H1 (cell line): ENCODE measurements around the gene LAMTOR5. TPM values are rescaled to one million over a fixed set of nuclear protein-coding genes. Genes with fewer than 3 reads are reported as not detected.

Experiments used
- CTCF ChIA-PET: fragments of 300-600 bp; sonication (Branson Sonifier 250); formaldehyde crosslinking; loops from one replicate; lab custom pipeline; 2021; ENCODE audit not compliant: partially characterized antibody; lab: Charles Lee
- POLR2A ChIA-PET: fragments of 300-600 bp; sonication (Branson Sonifier 250); formaldehyde crosslinking; loops from one replicate; lab custom pipeline; 2021; ENCODE audit warnings: inconsistent platforms; ENCODE audit not compliant: partially characterized antibody; lab: Charles Lee
- DNase-seq, 2 experiments: peaks; one replicate each; pipeline versions ENCODE4 v3.0.0 to v3.0.0-alpha.2; 2010 to 2022; ENCODE audit warnings: low spot score in 2 of 2, low read depth in 1 of 2, mixed read lengths in 1 of 2
- FAIRE-seq: peaks from 2 replicates; lab custom pipeline; 2011; peaks lifted over from hg19 to GRCh38; lab: Jason Lieb, UNC
- H2AFZ ChIP-seq: 2 replicates; pipeline ENCODE4 v1.8.1; 2012; ENCODE audit warnings: low read length, inconsistent platforms
- H2AK5ac ChIP-seq: 2 replicates; pipeline ENCODE4 v1.6.1; 2013; ENCODE audit warnings: low read depth, low read length
- H2BK120ac ChIP-seq: replicated peaks from 2 replicates; pipeline ENCODE3; 2013; ENCODE audit warnings: low read depth, low read length, inconsistent platforms
- H2BK12ac ChIP-seq: 2 replicates; pipeline ENCODE4 v1.6.1; 2013; ENCODE audit warnings: low read depth, low read length
- H2BK15ac ChIP-seq: 2 replicates; pipeline ENCODE4 v1.6.1; 2013; ENCODE audit warnings: low read length
- H2BK20ac ChIP-seq: 2 replicates; pipeline ENCODE4 v1.6.1; 2013; ENCODE audit warnings: low read length
- H2BK5ac ChIP-seq: 2 replicates; pipeline ENCODE4 v1.6.1; 2013; ENCODE audit warnings: low read depth, low read length
- H3K14ac ChIP-seq: 2 replicates; pipeline ENCODE4 v1.6.1; 2013; ENCODE audit warnings: inconsistent platforms; ENCODE audit not compliant: insufficient read length
- H3K18ac ChIP-seq: 2 replicates; pipeline ENCODE4 v1.6.1; 2013; ENCODE audit warnings: low read length; ENCODE audit errors: extremely low read depth
- H3K23ac ChIP-seq: 2 replicates; pipeline ENCODE4 v1.6.1; 2013; ENCODE audit warnings: inconsistent platforms; ENCODE audit not compliant: insufficient read length
- H3K23me2 ChIP-seq: 2 replicates; pipeline ENCODE4 v1.6.1; 2013; ENCODE audit warnings: low read depth, low read length
- H3K27ac ChIP-seq: 2 replicates; pipeline ENCODE4 v1.6.1; 2011; ENCODE audit warnings: low read depth, low read length, inconsistent platforms
- H3K27me3 ChIP-seq, 4 experiments: replicated peaks in 1 of 4; 1 replicate in 1 of 4; 2 replicates in 3 of 4; pipeline versions ENCODE4 v1.6.1 to v1.8.1; 2011 to 2013; ENCODE audit warnings: low read length in 3 of 4, mild to moderate bottlenecking in 3 of 4, inconsistent platforms in 2 of 4, mixed read lengths in 2 of 4, moderate library complexity in 1 of 4; ENCODE audit not compliant: control insufficient read depth in 3 of 4, insufficient read depth in 3 of 4; ENCODE audit errors: extremely low read depth in 1 of 4
- H3K36me3 ChIP-seq, 4 experiments: 2 replicates each; pipeline versions ENCODE4 v1.6.1 to v1.8.1; 2011 to 2013; ENCODE audit warnings: mild to moderate bottlenecking in 4 of 4, low read length in 3 of 4, moderate library complexity in 2 of 4, control low read depth in 1 of 4, inconsistent platforms in 1 of 4; ENCODE audit not compliant: insufficient read depth in 4 of 4, control insufficient read depth in 2 of 4
- H3K4ac ChIP-seq: replicated peaks from 2 replicates; pipeline ENCODE3; 2013; ENCODE audit warnings: low read length, low read depth, mixed read lengths, inconsistent platforms; ENCODE audit not compliant: insufficient read length
- H3K4me1 ChIP-seq, 4 experiments: replicated peaks in 1 of 4; 1 replicate in 1 of 4; 2 replicates in 3 of 4; pipeline versions ENCODE4 v1.6.1 to v1.8.1; 2011 to 2013; ENCODE audit warnings: low read length in 3 of 4, inconsistent platforms in 2 of 4, mixed read lengths in 1 of 4; ENCODE audit not compliant: insufficient read depth in 4 of 4, control insufficient read depth in 3 of 4
- H3K4me2 ChIP-seq, 2 experiments: 2 replicates each; pipeline versions ENCODE4 v1.6.1 to v1.8.1; 2011 to 2013; ENCODE audit warnings: low read depth in 2 of 2, low read length in 2 of 2, control low read depth in 1 of 2, inconsistent platforms in 1 of 2, mild to moderate bottlenecking in 1 of 2; ENCODE audit not compliant: insufficient read depth in 1 of 2
- H3K4me3 ChIP-seq, 4 experiments: fragments of 200-600, 300-600 bp in 1 of 4; sonication (generic), shearing (Covaris generic), sonication (Bioruptor Twin) in 1 of 4; 2 replicates each; pipeline versions ENCODE4 v1.5.1 to v1.8.1; 2011 to 2016; ENCODE audit warnings: low read length in 4 of 4, low read depth in 3 of 4, control low read depth in 2 of 4, inconsistent platforms in 2 of 4, mild to moderate bottlenecking in 2 of 4, mixed read lengths in 1 of 4, moderate library complexity in 1 of 4; ENCODE audit not compliant: insufficient read depth in 2 of 4; ENCODE audit errors: extremely low read depth in 1 of 4
- H3K56ac ChIP-seq: replicated peaks from 2 replicates; pipeline ENCODE3; 2013; ENCODE audit warnings: low read depth, mild to moderate bottlenecking, mixed read lengths, low read length, inconsistent platforms; ENCODE audit not compliant: insufficient read length
- H3K79me1 ChIP-seq: 2 replicates; pipeline ENCODE4 v1.6.1; 2013; ENCODE audit warnings: low read depth, low read length, control low read depth
- H3K79me2 ChIP-seq, 2 experiments: 2 replicates each; pipeline versions ENCODE4 v1.6.1 to v1.8.1; 2012 to 2013; ENCODE audit warnings: low read length in 2 of 2, mild to moderate bottlenecking in 2 of 2, inconsistent platforms in 1 of 2; ENCODE audit not compliant: insufficient read depth in 2 of 2, control insufficient read depth in 1 of 2
- H3K9ac ChIP-seq, 4 experiments: replicated peaks in 1 of 4; 1 replicate in 1 of 4; 2 replicates in 3 of 4; pipeline versions ENCODE4 v1.6.1 to v1.8.1; 2011 to 2013; ENCODE audit warnings: low read depth in 3 of 4, low read length in 3 of 4, control low read depth in 2 of 4, mild to moderate bottlenecking in 2 of 4, moderate library complexity in 2 of 4, inconsistent platforms in 1 of 4; ENCODE audit errors: extremely low read depth in 1 of 4
- H3K9me3 ChIP-seq, 2 experiments: 2 replicates each; pipeline versions ENCODE4 v1.6.1 to v1.8.1; 2012 to 2013; ENCODE audit warnings: mild to moderate bottlenecking in 2 of 2, moderate library complexity in 2 of 2, control low read depth in 1 of 2, inconsistent platforms in 1 of 2, low read depth in 1 of 2, low read length in 1 of 2, mixed read lengths in 1 of 2; ENCODE audit not compliant: insufficient read depth in 2 of 2
- H4K20me1 ChIP-seq, 2 experiments: replicated peaks in 1 of 2; 2 replicates each; pipeline versions ENCODE3 to v1.8.1; 2011 to 2013; ENCODE audit warnings: inconsistent platforms in 2 of 2, low read length in 2 of 2, mild to moderate bottlenecking in 1 of 2; ENCODE audit not compliant: insufficient read depth in 2 of 2, control insufficient read depth in 1 of 2
- H4K5ac ChIP-seq: 2 replicates; pipeline ENCODE4 v1.6.1; 2013; ENCODE audit warnings: low read length, low read depth, mixed read lengths, inconsistent platforms; ENCODE audit not compliant: insufficient read length
- H4K8ac ChIP-seq: 2 replicates; pipeline ENCODE4 v1.8.0; 2013; ENCODE audit warnings: mild to moderate bottlenecking, moderate library complexity, low read length, inconsistent platforms; ENCODE audit not compliant: insufficient read depth; ENCODE audit errors: extremely low read depth
- H4K91ac ChIP-seq: replicated peaks from 2 replicates; pipeline ENCODE3; 2013; ENCODE audit warnings: low read length, mixed read lengths, inconsistent platforms; ENCODE audit not compliant: insufficient read length
- BCL11A ChIP-seq, 2 experiments: IDR thresholded peaks; one replicate each; pipeline ENCODE4 v1.6.1; 2011; ENCODE audit warnings: low read depth in 2 of 2, low read length in 2 of 2, mild to moderate bottlenecking in 2 of 2
- CREB1 ChIP-seq: IDR thresholded peaks from 2 replicates; pipeline ENCODE4 v1.6.1; 2012; ENCODE audit warnings: inconsistent platforms
- GTF2F1 ChIP-seq: IDR thresholded peaks from 2 replicates; pipeline ENCODE4 v1.6.1; 2012; ENCODE audit warnings: low read depth, low read length, improper control_type of control experiment, borderline replicate concordance
- MAFK ChIP-seq: IDR thresholded peaks from 2 replicates; pipeline ENCODE4 v1.6.1; 2012; ENCODE audit warnings: low read depth, mild to moderate bottlenecking, improper control_type of control experiment, low read length
- RBBP5 ChIP-seq: IDR thresholded peaks from 2 replicates; pipeline ENCODE4 v1.7.1; 2012; ENCODE audit warnings: low read depth, mild to moderate bottlenecking, inconsistent platforms, low read length, moderate library complexity, borderline replicate concordance
- RNF2 ChIP-seq: fragments of 200-900, 300-1000 bp; sonication (generic); IDR thresholded peaks from 2 replicates; pipeline ENCODE4 v1.7.1; 2016; ENCODE audit warnings: borderline replicate concordance, low read depth, mild to moderate bottlenecking, antibody characterized with exemption, low read length; ENCODE audit not compliant: poor library complexity, severe bottlenecking; ENCODE audit errors: missing control alignments
- SIRT6 ChIP-seq: IDR thresholded peaks from one replicate; pipeline ENCODE4 v1.7.1; 2012; ENCODE audit warnings: low read length, inconsistent platforms
- SP4 ChIP-seq: IDR thresholded peaks from 2 replicates; pipeline ENCODE4 v1.6.1; 2012; ENCODE audit warnings: low read length, inconsistent platforms
- SRF ChIP-seq: IDR thresholded peaks from 2 replicates; pipeline ENCODE4 v1.6.1; 2011; ENCODE audit warnings: mild to moderate bottlenecking, low read depth, low read length, moderate library complexity
- TCF12 ChIP-seq: IDR thresholded peaks from 2 replicates; pipeline ENCODE4 v1.6.1; 2011; ENCODE audit warnings: low read depth, mild to moderate bottlenecking, low read length
- TEAD4 ChIP-seq: IDR thresholded peaks from 2 replicates; pipeline ENCODE4 v1.6.1; 2012; ENCODE audit warnings: low read depth, low read length, inconsistent platforms, mixed read lengths
- YY1 ChIP-seq: IDR thresholded peaks from 2 replicates; pipeline ENCODE4 v1.6.1; 2011; ENCODE audit warnings: low read depth, mild to moderate bottlenecking, low read length
- WGBS, 2 experiments: shearing (Covaris generic) in 1 of 2; methylation state at CpG; one replicate each; pipeline versions ENCODE4 v1.1.6 to v1.1.7; 2013 to 2015; ENCODE audit warnings: low lambda C conversion rate in 2 of 2, mixed read lengths in 2 of 2, inconsistent platforms in 1 of 2, low coverage in 1 of 2, missing lambda C conversion rate in 1 of 2; ENCODE audit not compliant: insufficient replicate concordance in 2 of 2, insufficient coverage in 1 of 2, insufficient read length in 1 of 2; ENCODE audit errors: extremely low coverage in 1 of 2, missing lambda C conversion rate in 1 of 2; 5-methylcytosine and 5-hydroxymethylcytosine counted together
- polyA plus RNA-seq, 7 experiments: library from polyadenylated mRNA; depleted of rRNA in 3 of 7; stranded (reverse) in 5 of 7; unstranded in 2 of 7; fragments of >200 nt in 5 of 7; fragments of 200-250 nt in 2 of 7; gene quantifications; 1 replicate in 5 of 7; 2 replicates in 1 of 7; 4 replicates in 1 of 7; pipeline versions ENCODE4 v1.2.1 to v1.2.3, GENCODE V29; 2011 to 2013; ENCODE audit warnings: missing spikeins in 2 of 7, mixed read lengths in 2 of 7
- total RNA-seq: library from RNA; stranded (reverse); fragmentation: NEBNext Ultra II Directional; extraction: Animal tissue kit (Norgen Biotek cat#: 25700); gene quantifications from 2 replicates; pipeline ENCODE4 v1.2.1, GENCODE V29; 2021
- TF ChIP-seq, protein P1 (sequence below): IDR thresholded peaks from 2 replicates; pipeline ENCODE4 v1.6.1; 2012; ENCODE audit warnings: inconsistent platforms
- TF ChIP-seq, protein P2 (sequence below): IDR thresholded peaks from 2 replicates; pipeline ENCODE4 v1.6.1; 2011; ENCODE audit warnings: low read depth, mild to moderate bottlenecking, low read length; ENCODE audit not compliant: insufficient read depth

The LAMTOR5 gene
- total and polyA plus RNA-seq, 2 of the 8 experiments (the other 6 are each of a cell fraction or from before 2014, with no cell fraction given): 84.4 to 297 TPM

DNA sequence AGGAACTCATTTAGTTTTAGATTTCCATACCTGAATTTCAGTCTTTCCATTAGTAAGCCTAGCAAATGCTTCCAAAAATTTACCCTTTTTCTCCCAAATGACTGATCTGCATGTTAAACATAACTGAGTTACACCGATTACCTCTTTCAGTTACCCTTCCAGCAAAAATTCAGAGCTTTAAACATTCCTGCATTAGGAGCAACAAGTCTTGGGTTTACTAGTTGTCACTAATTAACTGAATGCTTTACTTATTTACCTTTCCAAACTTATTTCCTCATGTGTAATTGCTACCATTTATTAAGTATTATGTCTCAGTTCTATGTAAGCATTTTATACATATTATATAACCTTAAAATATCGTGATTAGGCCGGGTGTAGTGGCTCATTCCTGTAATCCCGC, 3.1 kb downstream of the LAMTOR5 start:
- ChIA-PET POLR2A (interaction anchor here (0.6 to 1.3 kb wide), 3 partner anchors 9 to 14 kb away, joined by 3 to 4 read pairs (median 4); no protein-coding TSS in a partner anchor), CTCF (interaction anchor here (0.7 to 22.7 kb wide), 6 partner anchors 8 to 270 kb away, joined by 3 to 828 read pairs (median 3); partner anchors contain the start of gene PROK1)
- WGBS, 2 experiments: 90% methylated on average over 4 of the region's 4 CpGs; no CpG with 5 or more reads in 1 of the 2 experiments
- no peak overlapping the region for H3K14ac ChIP-seq
- no peak overlapping the region for H2AFZ ChIP-seq
- H3K18ac ChIP-seq: no peak overlapping the region
- no peak overlapping the region for H3K23ac ChIP-seq
- no peak overlapping the region for H2AK5ac ChIP-seq
- no peak overlapping the region for H3K4ac ChIP-seq
- H3K4me3 ChIP-seq: no peak overlapping the region
- H3K9me3 ChIP-seq: no peaks in the 10 kb centered on the region
- H3K27me3 ChIP-seq: 0 out of 7 replicates have a peak, but pooled peaks cover 0 to 3% (median 0%) of the 10 kb centered on the region in 4 experiments
- no peak overlapping the region for H3K4me2 ChIP-seq
- H2BK12ac ChIP-seq: no peak overlapping the region
- H3K27ac ChIP-seq: no peak overlapping the region
- no peaks in the 10 kb centered on the region for H4K20me1 ChIP-seq
- no peak for DNase-seq
- no peak for FAIRE-seq
- no peaks in the 10 kb centered on the region; the same call in 1 of the 2 replicates for H3K79me1 ChIP-seq
- H2BK120ac ChIP-seq: no peak overlapping the region
- no peak overlapping the region for H4K91ac ChIP-seq
- no peak overlapping the region for H2BK5ac ChIP-seq
- no peak overlapping the region for H4K8ac ChIP-seq
- no peaks in the 10 kb centered on the region; a peak in 2 of 7 replicates for H3K4me1 ChIP-seq
- H3K56ac ChIP-seq: no peak overlapping the region
- no peak overlapping the region for H2BK20ac ChIP-seq
- H2BK15ac ChIP-seq: no peak overlapping the region
- no peak overlapping the region for H4K5ac ChIP-seq
- peaks cover 3% of the 10 kb centered on the region; the same call in 1 of the 2 replicates for H3K23me2 ChIP-seq
- H3K36me3 ChIP-seq: peaks cover 2 to 49% (median 29%) of the 10 kb centered on the region in 4 experiments; a peak in 7 of 8 replicates
- H3K9ac ChIP-seq: no peak overlapping the region
- peaks cover 0 to 12% of the 10 kb centered on the region in 2 experiments; a peak in 2 of 4 replicates for H3K79me2 ChIP-seq
- TF ChIP-seq, protein P1, sequence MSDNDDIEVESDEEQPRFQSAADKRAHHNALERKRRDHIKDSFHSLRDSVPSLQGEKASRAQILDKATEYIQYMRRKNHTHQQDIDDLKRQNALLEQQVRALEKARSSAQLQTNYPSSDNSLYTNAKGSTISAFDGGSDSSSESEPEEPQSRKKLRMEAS: no peak
- no peak for TF ChIP-seq RBBP5
- TF ChIP-seq YY1: no peak
- no peak for TF ChIP-seq BCL11A (IDR thresholded peaks at IDR 0.05; ENCODE audit: low read depth in 2 of 2, low read length in 2 of 2)
- no peak for TF ChIP-seq RNF2
- no peak for TF ChIP-seq GTF2F1
- TF ChIP-seq SRF: no peak
- TF ChIP-seq SIRT6: no peak
- TF ChIP-seq TCF12: no peak
- no peak for TF ChIP-seq SP4
- TF ChIP-seq CREB1: no peak
- no peak for TF ChIP-seq MAFK
- no peak for TF ChIP-seq TEAD4
- TF ChIP-seq, protein P2, sequence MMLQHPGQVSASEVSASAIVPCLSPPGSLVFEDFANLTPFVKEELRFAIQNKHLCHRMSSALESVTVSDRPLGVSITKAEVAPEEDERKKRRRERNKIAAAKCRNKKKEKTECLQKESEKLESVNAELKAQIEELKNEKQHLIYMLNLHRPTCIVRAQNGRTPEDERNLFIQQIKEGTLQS: no peak
